Loucy (cell line): Measurements from ENCODE around the gene ZNF221.

Source experiments
- EZH2phosphoT487 ChIP-seq: fragments of 200-600 bp; IDR thresholded peaks from 2 replicates; pipeline ENCODE4 v1.6.1; 2018; ENCODE audit warnings: antibody characterized with exemption, mild to moderate bottlenecking, moderate library complexity, borderline replicate concordance
- TF ChIP-seq, protein P1 (sequence below): fragments of 200-600 bp; sonication (generic); conservative IDR thresholded peaks from 2 replicates; pipeline ENCODE4 v1.5.1; 2014; ENCODE audit warnings: mild to moderate bottlenecking, antibody characterized with exemption, low read length

DNA sequence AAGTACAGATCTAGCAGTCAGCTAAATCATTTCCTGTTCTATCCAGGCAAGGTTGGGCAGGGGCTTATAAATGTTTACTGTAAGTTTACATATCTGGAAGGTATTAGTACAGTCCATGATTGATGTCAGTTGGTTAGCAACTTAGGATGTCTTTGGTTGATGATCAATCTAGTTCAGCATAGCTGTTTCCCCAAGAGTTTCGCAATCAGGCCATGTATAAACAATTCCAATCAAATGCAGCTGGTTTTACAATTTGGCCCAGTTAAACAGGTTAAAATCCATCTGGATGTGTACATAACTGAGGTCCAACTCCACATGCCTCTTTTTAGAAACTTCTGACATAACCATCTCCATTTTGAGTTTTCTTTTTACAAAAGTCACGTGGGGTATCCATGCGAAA is 6.9 kb downstream of the ZNF221 start:
- TF ChIP-seq, protein P1, sequence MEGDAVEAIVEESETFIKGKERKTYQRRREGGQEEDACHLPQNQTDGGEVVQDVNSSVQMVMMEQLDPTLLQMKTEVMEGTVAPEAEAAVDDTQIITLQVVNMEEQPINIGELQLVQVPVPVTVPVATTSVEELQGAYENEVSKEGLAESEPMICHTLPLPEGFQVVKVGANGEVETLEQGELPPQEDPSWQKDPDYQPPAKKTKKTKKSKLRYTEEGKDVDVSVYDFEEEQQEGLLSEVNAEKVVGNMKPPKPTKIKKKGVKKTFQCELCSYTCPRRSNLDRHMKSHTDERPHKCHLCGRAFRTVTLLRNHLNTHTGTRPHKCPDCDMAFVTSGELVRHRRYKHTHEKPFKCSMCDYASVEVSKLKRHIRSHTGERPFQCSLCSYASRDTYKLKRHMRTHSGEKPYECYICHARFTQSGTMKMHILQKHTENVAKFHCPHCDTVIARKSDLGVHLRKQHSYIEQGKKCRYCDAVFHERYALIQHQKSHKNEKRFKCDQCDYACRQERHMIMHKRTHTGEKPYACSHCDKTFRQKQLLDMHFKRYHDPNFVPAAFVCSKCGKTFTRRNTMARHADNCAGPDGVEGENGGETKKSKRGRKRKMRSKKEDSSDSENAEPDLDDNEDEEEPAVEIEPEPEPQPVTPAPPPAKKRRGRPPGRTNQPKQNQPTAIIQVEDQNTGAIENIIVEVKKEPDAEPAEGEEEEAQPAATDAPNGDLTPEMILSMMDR, result no peak
- no peak for TF ChIP-seq EZH2phosphoT487
